Measurements from ENCODE around the gene RAI1. TPM values are rescaled to one million over a fixed set of nuclear protein-coding genes. Genes with fewer than 3 reads are reported as not detected.

The RAI1 gene
- total RNA-seq, 1 donor from 2014 or later: 39.1 TPM

GRCh38 chr17:17682293-17682736 lies 1.1 kb downstream of the RAI1 start:
- H3K4me3 ChIP-seq (ENCODE audit: insufficient read depth, low read depth, low read length): peak overlapping the region; percentile 63
- Mint-ChIP-seq H3K36me3 (ENCODE audit: low read depth, unreplicated experiment) (no peaks in the 10 kb centered on the region), H3K4me3 (ENCODE audit: unreplicated experiment) (peak overlapping the region; percentile 84), H3K27me3 (ENCODE audit: low read depth, unreplicated experiment) (peaks cover 16% of the 10 kb centered on the region), H3K27ac (ENCODE audit: unreplicated experiment) (peak overlapping the region; percentile 53), H3K9me3 (ENCODE audit: unreplicated experiment) (no peaks in the 10 kb centered on the region), H3K4me1 (ENCODE audit: low read depth, unreplicated experiment) (peaks cover 29% of the 10 kb centered on the region)
- peaks cover 57% of the 10 kb centered on the region for H3K79me2 ChIP-seq (ENCODE audit: insufficient read depth, low read length)
- peak overlapping the region; percentile 91 for H3K27ac ChIP-seq (ENCODE audit: low read depth, low read length)
- DNase-seq (ENCODE audit: low read depth) (no peak), FAIRE-seq (no peak)
- H3K4me1 ChIP-seq (ENCODE audit: insufficient read depth, low read length): peaks cover 30% of the 10 kb centered on the region
- no peaks in the 10 kb centered on the region for H3K27me3 ChIP-seq (ENCODE audit: insufficient read depth, low read length)
- H4K20me1 ChIP-seq (ENCODE audit: insufficient read depth, low read length): peaks cover 42% of the 10 kb centered on the region
- no peaks in the 10 kb centered on the region for H3K9me3 ChIP-seq (ENCODE audit: insufficient read depth, low read depth, low read length)
- H3K36me3 ChIP-seq (ENCODE audit: insufficient read depth, low read length): no peaks in the 10 kb centered on the region
- no peak for TF ChIP-seq EZH2 (IDR thresholded peaks at IDR 0.05; ENCODE audit: insufficient read depth, low read length)
- TF ChIP-seq, protein P1, sequence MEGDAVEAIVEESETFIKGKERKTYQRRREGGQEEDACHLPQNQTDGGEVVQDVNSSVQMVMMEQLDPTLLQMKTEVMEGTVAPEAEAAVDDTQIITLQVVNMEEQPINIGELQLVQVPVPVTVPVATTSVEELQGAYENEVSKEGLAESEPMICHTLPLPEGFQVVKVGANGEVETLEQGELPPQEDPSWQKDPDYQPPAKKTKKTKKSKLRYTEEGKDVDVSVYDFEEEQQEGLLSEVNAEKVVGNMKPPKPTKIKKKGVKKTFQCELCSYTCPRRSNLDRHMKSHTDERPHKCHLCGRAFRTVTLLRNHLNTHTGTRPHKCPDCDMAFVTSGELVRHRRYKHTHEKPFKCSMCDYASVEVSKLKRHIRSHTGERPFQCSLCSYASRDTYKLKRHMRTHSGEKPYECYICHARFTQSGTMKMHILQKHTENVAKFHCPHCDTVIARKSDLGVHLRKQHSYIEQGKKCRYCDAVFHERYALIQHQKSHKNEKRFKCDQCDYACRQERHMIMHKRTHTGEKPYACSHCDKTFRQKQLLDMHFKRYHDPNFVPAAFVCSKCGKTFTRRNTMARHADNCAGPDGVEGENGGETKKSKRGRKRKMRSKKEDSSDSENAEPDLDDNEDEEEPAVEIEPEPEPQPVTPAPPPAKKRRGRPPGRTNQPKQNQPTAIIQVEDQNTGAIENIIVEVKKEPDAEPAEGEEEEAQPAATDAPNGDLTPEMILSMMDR (IDR thresholded peaks at IDR 0.05; ENCODE audit: insufficient read depth, low read depth, low read length): no peak
- H3K9ac ChIP-seq (ENCODE audit: low read length): peak overlapping the region; percentile 94
- peak overlapping the region; percentile 62 for H2AFZ ChIP-seq (ENCODE audit: low read depth, low read length)
- H3K4me2 ChIP-seq (ENCODE audit: low read length): peak overlapping the region; percentile 93

DNA sequence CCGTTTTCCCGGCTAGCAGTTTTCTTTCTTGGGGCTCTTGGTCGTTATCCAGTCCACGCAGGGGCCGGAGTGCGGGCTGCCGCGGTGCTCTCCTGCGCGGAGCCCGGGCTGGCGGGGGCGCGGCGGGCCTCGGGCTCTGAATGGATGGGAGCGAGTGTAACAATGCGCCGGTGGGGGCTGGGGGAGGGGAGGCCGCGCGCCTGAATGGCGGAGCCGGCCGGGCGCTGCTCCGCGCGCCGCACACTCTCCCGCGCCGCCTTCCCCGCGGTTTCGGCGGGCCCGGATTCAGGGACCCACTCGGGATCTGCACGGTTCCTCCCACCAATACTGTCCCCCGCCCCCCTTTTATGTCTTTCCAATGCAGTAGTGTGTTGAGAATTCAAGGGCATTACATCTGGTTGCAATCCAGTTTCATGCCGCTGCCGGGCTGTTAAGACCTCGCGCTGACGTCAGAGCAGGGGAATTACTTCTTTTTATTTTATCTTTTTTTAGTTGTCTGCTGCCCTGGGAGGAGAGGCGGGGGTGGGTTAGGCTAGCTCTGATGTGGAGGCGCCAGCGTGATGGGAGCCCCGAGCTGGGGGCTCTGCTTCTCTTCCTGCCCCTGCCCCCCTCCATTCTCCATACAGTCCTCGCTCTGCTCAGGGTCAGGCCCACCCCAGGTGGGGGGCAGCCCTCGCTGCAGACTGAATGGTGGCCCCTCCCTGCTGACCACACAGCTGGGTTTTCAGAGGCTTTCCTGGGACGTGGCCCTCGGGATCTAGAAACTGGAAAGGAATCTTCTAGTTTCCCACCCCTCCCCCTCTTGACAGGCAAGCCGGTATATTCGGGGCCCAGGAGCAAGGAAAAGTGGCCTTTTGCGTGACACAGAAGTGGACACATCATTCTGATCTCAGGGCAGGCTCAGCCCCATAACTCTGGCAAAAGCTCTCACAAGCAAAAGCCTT lies 1.8 kb downstream of the RAI1 start:
- TF ChIP-seq, protein P1 (IDR thresholded peaks at IDR 0.05; ENCODE audit: insufficient read depth, low read depth, low read length): no peak
- TF ChIP-seq EZH2 (IDR thresholded peaks at IDR 0.05; ENCODE audit: insufficient read depth, low read length): no peak
- no peaks in the 10 kb centered on the region for H3K9me3 ChIP-seq (ENCODE audit: insufficient read depth, low read depth, low read length)
- H3K4me1 ChIP-seq (ENCODE audit: insufficient read depth, low read length): peaks cover 30% of the 10 kb centered on the region
- Mint-ChIP-seq H3K27ac (ENCODE audit: unreplicated experiment) (peak overlapping the region; percentile 97), H3K36me3 (ENCODE audit: low read depth, unreplicated experiment) (no peaks in the 10 kb centered on the region), H3K4me1 (ENCODE audit: low read depth, unreplicated experiment) (peaks cover 33% of the 10 kb centered on the region), H3K4me3 (ENCODE audit: unreplicated experiment) (peak overlapping the region; percentile 83), H3K27me3 (ENCODE audit: low read depth, unreplicated experiment) (peaks cover 16% of the 10 kb centered on the region), H3K9me3 (ENCODE audit: unreplicated experiment) (no peaks in the 10 kb centered on the region)
- peak overlapping the region; percentile 72 for H2AFZ ChIP-seq (ENCODE audit: low read depth, low read length)
- H3K4me3 ChIP-seq (ENCODE audit: insufficient read depth, low read depth, low read length): peak overlapping the region; percentile 63
- peak overlapping the region; percentile 91 for H3K27ac ChIP-seq (ENCODE audit: low read depth, low read length)
- no peaks in the 10 kb centered on the region for H3K27me3 ChIP-seq (ENCODE audit: insufficient read depth, low read length)
- H3K79me2 ChIP-seq (ENCODE audit: insufficient read depth, low read length): peaks cover 64% of the 10 kb centered on the region
- no peak for FAIRE-seq
- peak; percentile 82 for DNase-seq (ENCODE audit: low read depth)
- no peaks in the 10 kb centered on the region for H3K36me3 ChIP-seq (ENCODE audit: insufficient read depth, low read length)
- peak overlapping the region; percentile 93 for H3K4me2 ChIP-seq (ENCODE audit: low read length)
- peak overlapping the region; percentile 94 for H3K9ac ChIP-seq (ENCODE audit: low read length)
- H4K20me1 ChIP-seq (ENCODE audit: insufficient read depth, low read length): peaks cover 49% of the 10 kb centered on the region
